Sigmoid colon (tissue), 7 donors: ENCODE data around the gene SDHAF3. TPM values are rescaled to one million over a fixed set of nuclear protein-coding genes. Genes with fewer than 3 reads are reported as not detected.

Experiments used
- DNase-seq: peaks from one replicate; pipeline ENCODE4 v3.0.0-alpha.2; 2019
- H3K27ac ChIP-seq, 4 donors: fragments of 200-600 bp; sonication (generic); one replicate each; pipeline ENCODE4 v1.5.1; 2016 to 2019; ENCODE audit warnings: mild to moderate bottlenecking in 1 of 4
- H3K27me3 ChIP-seq, 3 donors: fragments of 200-600 bp; sonication (generic); one replicate each; pipeline ENCODE4 v1.5.1; 2019; ENCODE audit warnings: mild to moderate bottlenecking in 1 of 3
- H3K36me3 ChIP-seq, 4 donors: fragments of 200-600 bp; sonication (generic); one replicate each; pipeline ENCODE4 v1.5.1; 2016 to 2019
- H3K4me1 ChIP-seq, 4 donors: fragments of 200-600 bp; sonication (generic); one replicate each; pipeline ENCODE4 v1.5.1; 2017 to 2019
- H3K4me3 ChIP-seq, 4 donors: fragments of 200-600 bp; sonication (generic); one replicate each; pipeline ENCODE4 v1.5.1; 2017 to 2019; ENCODE audit warnings: mild to moderate bottlenecking in 2 of 4, moderate library complexity in 1 of 4
- H3K9me3 ChIP-seq, 4 donors: fragments of 200-600 bp in 3 of 4; sonication (generic) in 3 of 4; one replicate each; pipeline versions ENCODE4 v1.5.1 to v1.6.1; 2013 to 2019
- CTCF ChIP-seq, 4 experiments: fragments of 450-650 bp in 3 of 4; fragments of 200-600 bp in 1 of 4; IDR thresholded peaks; one replicate each; pipeline ENCODE4 v1.5.1; 2016 to 2019; ENCODE audit warnings: antibody characterized with exemption in 4 of 4, mild to moderate bottlenecking in 3 of 4, moderate library complexity in 2 of 4
- EP300 ChIP-seq, 4 donors: sonication (generic); formaldehyde crosslinking; IDR thresholded peaks; one replicate each; pipeline ENCODE4 v1.6.1; 2017; ENCODE audit warnings: antibody characterized with exemption in 4 of 4
- POLR2A ChIP-seq, 2 donors: fragments of 450-650 bp; IDR thresholded peaks; one replicate each; pipeline ENCODE4 v1.6.1; 2016; ENCODE audit warnings: antibody characterized with exemption in 2 of 2, mild to moderate bottlenecking in 2 of 2, moderate library complexity in 2 of 2
- POLR2AphosphoS5 ChIP-seq, 4 donors: sonication (generic); formaldehyde crosslinking; IDR thresholded peaks; one replicate each; pipeline ENCODE4 v1.6.1; 2017; ENCODE audit warnings: antibody characterized with exemption in 4 of 4
- WGBS, 2 donors: extraction: QIAGEN DNeasy Blood & Tissue Kit; methylation state at CpG; one replicate each; pipeline ENCODE4 v1.1.7; 2013; 5-methylcytosine and 5-hydroxymethylcytosine counted together
- intact Hi-C: fragments of 100-400 bp; cut with DNase I; formaldehyde crosslinking; loops from one replicate; pipeline ENCODE4 v1.15.1; 2023
- polyA plus RNA-seq, 3 donors: library from polyadenylated mRNA; stranded (reverse); fragments of 200-250 nt; gene quantifications; one replicate each; pipeline ENCODE4 v1.2.3, GENCODE V29; 2013
- total RNA-seq, 4 donors: library from RNA; depleted of rRNA; stranded (reverse); fragments of >200 nt; gene quantifications; one replicate each; pipeline ENCODE4 v1.1.0, GENCODE V29; 2016
- donor health status: healthy with polysubstance abuse.
- donor health status: Bipolar disorder and iron deficiency.
- donor health status: healthy.

SDHAF3 gene
- total and polyA plus RNA-seq, 7 donors: 3.3 to 28.4 (median 13.2) TPM

- 64 to 98% methylated on average over 3 of the region's 3 CpGs for WGBS, 2 donors
Observed at GRCh38 chr7:97226541-97226940, 109.0 kb downstream of the SDHAF3 start.

More at GRCh38 chr7:97226541-97226940, 109.0 kb downstream of the SDHAF3 start:
- H3K27me3 ChIP-seq: no peaks in the 10 kb centered on the region
- intact Hi-C loops: no loop called here
- no peak for DNase-seq
- no peaks in the 10 kb centered on the region for H3K4me1 ChIP-seq
- no peak for TF ChIP-seq EP300 (IDR thresholded peaks at IDR 0.05)
- TF ChIP-seq POLR2A (IDR thresholded peaks at IDR 0.05): no peak
- TF ChIP-seq POLR2AphosphoS5 (IDR thresholded peaks at IDR 0.05): no peak
- TF ChIP-seq CTCF (IDR thresholded peaks at IDR 0.05): no peak
- no peak overlapping the region for H3K4me3 ChIP-seq
- no peaks in the 10 kb centered on the region for H3K36me3 ChIP-seq
- H3K27ac ChIP-seq: no peak overlapping the region
- no peaks in the 10 kb centered on the region for H3K9me3 ChIP-seq

Other genes starting within 250 kb of the SDHAF3 start
- under 1 TPM in 2 of 4 donors, not detected in 2; 0.14 to 0.16 TPM for gene DLX6, start 112.1 kb upstream of the SDHAF3 start, total RNA-seq
- under 1 TPM in 1 of 3 donors, not detected in 2; 0.09 TPM for gene DLX6, start 112.1 kb upstream of the SDHAF3 start, polyA plus RNA-seq
- under 1 TPM in 2 of 4 donors, not detected in 2; 0.41 to 0.71 TPM for gene DLX5, start 92.9 kb upstream of the SDHAF3 start, total RNA-seq
- gene DLX5, start 92.9 kb upstream of the SDHAF3 start, polyA plus RNA-seq: under 1 TPM in 1 of 3 donors, not detected in 2; 0.10 TPM